HuH-7 (cell line): Measurements from ENCODE around the gene RNU6-8.

ENCODE experiments used
- DNase-seq: peaks from one replicate; pipeline ENCODE4 v3.0.0; 2011; ENCODE audit warnings: low spot score

RNU6-8 gene

GRCh38 chr14:32202998-32203882 is at the start of gene RNU6-8:
RNU6-8 (minus strand) TSS chr14:32203269.
- DNase-seq: peak; percentile 99

- DNase-seq: peak; percentile 44
Measured at GRCh38 chr14:32252030-32252670, 49.1 kb upstream of the RNU6-8 start.

GRCh38 chr14:32251530-32251929 is 48.5 kb upstream of the RNU6-8 start:
- no peak for DNase-seq

GRCh38 chr14:32250681-32251080 is 47.6 kb upstream of the RNU6-8 start:
- DNase-seq: no peak

- DNase-seq: no peak
Measured at GRCh38 chr14:32249780-32250179, 46.7 kb upstream of the RNU6-8 start.

GRCh38 chr14:32249371-32249770 is 46.3 kb upstream of the RNU6-8 start:
- DNase-seq: no peak

- DNase-seq: no peak
Measured at GRCh38 chr14:32246751-32247150, 43.7 kb upstream of the RNU6-8 start.

GRCh38 chr14:32244404-32244803 is 41.3 kb upstream of the RNU6-8 start:
- no peak for DNase-seq

GRCh38 chr14:32233260-32233659 is 30.2 kb upstream of the RNU6-8 start:
- DNase-seq: no peak

- DNase-seq: no peak
Measured at GRCh38 chr14:32232481-32232880, 29.4 kb upstream of the RNU6-8 start.

GRCh38 chr14:32230695-32231280 is 27.7 kb upstream of the RNU6-8 start:
- no peak for DNase-seq

- DNase-seq: no peak
Measured at GRCh38 chr14:32230181-32230580, 27.1 kb upstream of the RNU6-8 start.

GRCh38 chr14:32226056-32226455 is 23.0 kb upstream of the RNU6-8 start:
- no peak for DNase-seq

- no peak for DNase-seq
Measured at GRCh38 chr14:32225378-32225920, 22.4 kb upstream of the RNU6-8 start.

- DNase-seq: peak; percentile 25
Measured at GRCh38 chr14:32224737-32225377, 21.8 kb upstream of the RNU6-8 start.

GRCh38 chr14:32217301-32217700 is 14.2 kb upstream of the RNU6-8 start:
- DNase-seq: no peak

- DNase-seq: no peak
Measured at GRCh38 chr14:32212833-32213232, 9.8 kb upstream of the RNU6-8 start.

- no peak for DNase-seq
Measured at GRCh38 chr14:32211068-32211404, 8.0 kb upstream of the RNU6-8 start.

- no peak for DNase-seq
Measured at GRCh38 chr14:32209471-32209870, 6.4 kb upstream of the RNU6-8 start.

- no peak for DNase-seq
Measured at GRCh38 chr14:32208490-32208889, 5.4 kb upstream of the RNU6-8 start.

GRCh38 chr14:32206552-32206951 is 3.5 kb upstream of the RNU6-8 start:
- DNase-seq: no peak

- no peak for DNase-seq
Measured at GRCh38 chr14:32205984-32206383, 2.9 kb upstream of the RNU6-8 start.
